Coronary artery (tissue), 2 donors: ENCODE results near the gene ATP5F1A.
"Not testable (repeated sequence)": the region's sequence is repeated elsewhere in the genome, so short reads cannot be mapped to it uniquely, and the experiment has no call there.

Source experiments
- DNase-seq: peaks from one replicate; pipeline ENCODE4 v3.0.0-alpha.2; 2017; ENCODE audit warnings: low spot score
- H3K27ac ChIP-seq, 2 donors: fragments of 200-600 bp; sonication (generic); one replicate each; pipeline ENCODE4 v1.5.1; 2016 to 2019
- H3K4me3 ChIP-seq: fragments of 200-600 bp; sonication (generic); 2 replicates; pipeline ENCODE4 v1.5.1; 2016; ENCODE audit warnings: mild to moderate bottlenecking, moderate library complexity
- TF ChIP-seq, protein P1 (sequence below): fragments of 200-600 bp; sonication (generic); IDR thresholded peaks from one replicate; pipeline ENCODE4 v1.5.1; 2019; ENCODE audit warnings: antibody characterized with exemption

The ATP5F1A gene

DNA sequence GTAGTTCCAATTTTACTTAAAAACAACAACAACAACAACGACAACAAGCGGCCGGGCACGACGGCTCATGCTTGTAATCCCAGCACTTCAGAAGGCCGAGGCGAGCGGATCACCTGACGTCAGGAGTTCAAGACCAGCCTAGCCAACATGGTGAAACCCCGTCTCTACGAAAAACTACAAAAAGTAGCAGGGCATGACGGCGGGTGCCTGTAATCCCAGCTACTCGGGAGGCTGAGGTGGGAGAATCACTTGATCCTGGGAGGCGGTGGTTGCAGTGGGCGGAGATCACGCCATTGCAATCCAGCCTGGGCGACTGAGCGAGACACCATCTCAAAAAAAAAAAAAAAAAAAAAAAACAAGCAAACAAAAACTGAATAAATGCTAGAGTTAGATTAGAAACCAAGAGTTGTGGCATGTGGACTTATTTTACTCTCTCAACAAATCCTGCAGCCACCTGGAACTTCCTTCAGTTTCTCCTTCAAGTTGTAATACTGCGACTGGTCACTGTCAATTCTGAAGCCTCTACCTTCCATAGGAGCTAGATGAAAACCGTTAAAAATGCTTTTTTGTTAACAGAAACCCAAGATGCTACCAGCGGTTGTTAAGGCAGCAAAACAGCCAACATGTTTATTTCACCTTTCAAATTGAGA lies 1.3 kb downstream of the ATP5F1A start:
- peak overlapping the region; percentile 73 to 86 for H3K27ac ChIP-seq
- H3K4me3 ChIP-seq, result peak overlapping the region; percentile 91
- TF ChIP-seq, protein P1, sequence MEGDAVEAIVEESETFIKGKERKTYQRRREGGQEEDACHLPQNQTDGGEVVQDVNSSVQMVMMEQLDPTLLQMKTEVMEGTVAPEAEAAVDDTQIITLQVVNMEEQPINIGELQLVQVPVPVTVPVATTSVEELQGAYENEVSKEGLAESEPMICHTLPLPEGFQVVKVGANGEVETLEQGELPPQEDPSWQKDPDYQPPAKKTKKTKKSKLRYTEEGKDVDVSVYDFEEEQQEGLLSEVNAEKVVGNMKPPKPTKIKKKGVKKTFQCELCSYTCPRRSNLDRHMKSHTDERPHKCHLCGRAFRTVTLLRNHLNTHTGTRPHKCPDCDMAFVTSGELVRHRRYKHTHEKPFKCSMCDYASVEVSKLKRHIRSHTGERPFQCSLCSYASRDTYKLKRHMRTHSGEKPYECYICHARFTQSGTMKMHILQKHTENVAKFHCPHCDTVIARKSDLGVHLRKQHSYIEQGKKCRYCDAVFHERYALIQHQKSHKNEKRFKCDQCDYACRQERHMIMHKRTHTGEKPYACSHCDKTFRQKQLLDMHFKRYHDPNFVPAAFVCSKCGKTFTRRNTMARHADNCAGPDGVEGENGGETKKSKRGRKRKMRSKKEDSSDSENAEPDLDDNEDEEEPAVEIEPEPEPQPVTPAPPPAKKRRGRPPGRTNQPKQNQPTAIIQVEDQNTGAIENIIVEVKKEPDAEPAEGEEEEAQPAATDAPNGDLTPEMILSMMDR, result no peak
- DNase-seq, result no peak

DNA sequence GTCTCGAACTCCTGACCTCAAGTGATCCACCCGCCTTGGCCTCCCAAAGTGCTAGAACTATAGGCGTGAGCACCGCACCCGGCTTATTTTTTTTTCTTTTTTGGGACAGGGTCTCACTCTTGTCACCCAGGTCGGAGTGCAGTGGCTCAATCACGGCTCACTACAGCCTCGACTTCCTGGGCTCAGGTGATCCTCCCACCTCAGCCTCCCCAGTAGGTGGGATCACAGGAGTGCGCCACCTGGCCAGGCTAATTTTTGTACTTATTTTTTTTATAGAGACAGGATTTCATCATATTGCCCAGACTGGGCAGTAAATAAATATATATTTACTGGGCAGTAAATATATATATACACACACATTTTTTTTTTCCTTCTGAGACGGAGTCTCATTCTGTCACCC lies 2.6 kb downstream of the ATP5F1A start:
- DNase-seq, result no peak
- H3K27ac ChIP-seq, result no peak overlapping the region
- TF ChIP-seq, protein P1, result no peak
- H3K4me3 ChIP-seq, result no peak overlapping the region

DNA sequence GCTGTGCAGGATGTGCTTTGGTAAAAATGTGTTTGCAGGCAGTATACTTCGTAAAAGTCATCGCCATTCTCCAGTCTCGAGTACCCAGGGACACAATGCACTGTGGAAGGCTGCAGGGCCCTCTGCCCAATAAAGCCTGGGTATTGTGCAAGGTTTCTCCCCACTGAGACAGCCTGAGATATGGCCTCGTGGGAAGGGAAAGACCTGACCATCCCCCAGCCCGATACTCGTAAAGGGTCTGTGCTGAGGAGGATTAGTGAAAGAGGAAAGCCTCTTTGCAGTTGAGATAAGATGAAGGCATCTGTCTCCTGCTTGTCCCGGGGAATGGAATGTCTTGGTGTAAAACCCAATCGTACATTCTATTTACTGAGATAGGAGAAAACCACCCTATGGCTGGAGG lies 9.6 kb downstream of the ATP5F1A start:
- not testable (repeated sequence) for DNase-seq, H3K27ac ChIP-seq, H3K4me3 ChIP-seq

DNA sequence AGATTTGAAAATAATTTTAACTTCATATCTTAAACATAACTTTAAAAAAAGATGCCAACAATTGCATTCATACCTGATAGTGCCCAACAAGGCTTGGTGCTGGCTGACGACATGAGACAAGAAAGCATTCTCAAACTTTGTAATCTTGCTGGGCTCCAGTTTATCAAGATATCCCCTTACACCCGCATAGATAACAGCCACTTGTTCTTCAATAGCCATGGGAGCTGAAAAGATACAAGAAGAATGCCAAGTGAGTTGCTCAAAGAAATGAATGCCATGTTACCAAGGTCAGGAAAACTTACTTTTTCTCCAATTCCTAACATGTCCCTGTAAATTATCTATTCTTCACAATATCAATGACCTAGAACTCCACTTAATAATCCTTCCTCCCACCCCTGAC lies 13.7 kb downstream of the ATP5F1A start:
- TF ChIP-seq, protein P1, result no peak
- H3K4me3 ChIP-seq, result no peak overlapping the region
- DNase-seq, result no peak
- no peak overlapping the region for H3K27ac ChIP-seq

DNA sequence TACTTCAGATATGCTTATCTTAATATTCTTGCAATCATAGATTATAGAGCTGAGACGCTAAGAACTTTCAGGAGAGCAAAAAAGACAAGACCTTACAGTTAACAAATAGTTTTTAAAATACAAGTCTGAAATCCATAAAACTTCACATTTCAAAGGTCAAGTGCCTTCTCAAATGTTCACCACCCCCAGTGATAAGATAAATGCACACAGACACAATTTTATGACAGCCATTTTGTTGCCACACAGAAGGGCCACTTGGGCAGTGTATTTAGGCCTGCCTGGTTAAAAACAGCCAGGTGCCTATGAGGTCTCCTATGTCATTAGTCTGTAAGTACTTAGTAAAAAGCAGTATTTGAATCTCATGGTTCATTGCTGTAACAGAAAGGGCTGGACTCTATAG lies 17.9 kb downstream of the ATP5F1A start:
- H3K27ac ChIP-seq, result no peak overlapping the region
- TF ChIP-seq, protein P1, result no peak
- no peak overlapping the region for H3K4me3 ChIP-seq
- DNase-seq, result peak; percentile 36

DNA sequence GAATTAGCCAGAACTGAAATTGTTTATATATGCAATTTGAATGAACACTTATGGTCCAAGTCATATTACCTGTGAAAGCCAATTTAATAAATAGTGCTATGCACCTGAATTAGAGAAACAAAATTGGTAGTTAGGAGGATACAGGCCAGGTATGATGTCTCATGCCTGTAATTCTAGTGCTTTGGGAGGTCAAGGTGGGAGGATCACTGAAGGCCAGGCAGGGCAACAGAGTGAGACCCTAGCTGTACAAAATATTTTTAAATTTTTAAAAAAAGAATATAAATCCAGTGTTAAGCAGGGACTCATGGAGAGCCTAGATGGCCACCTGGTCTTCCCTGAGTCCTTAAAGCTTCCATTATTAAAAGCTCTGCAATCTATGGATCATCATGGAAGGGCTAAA lies 18.8 kb downstream of the ATP5F1A start:
- DNase-seq, result peak; percentile 1
- TF ChIP-seq, protein P1, result no peak
- H3K27ac ChIP-seq, result no peak overlapping the region
- H3K4me3 ChIP-seq, result no peak overlapping the region

DNA sequence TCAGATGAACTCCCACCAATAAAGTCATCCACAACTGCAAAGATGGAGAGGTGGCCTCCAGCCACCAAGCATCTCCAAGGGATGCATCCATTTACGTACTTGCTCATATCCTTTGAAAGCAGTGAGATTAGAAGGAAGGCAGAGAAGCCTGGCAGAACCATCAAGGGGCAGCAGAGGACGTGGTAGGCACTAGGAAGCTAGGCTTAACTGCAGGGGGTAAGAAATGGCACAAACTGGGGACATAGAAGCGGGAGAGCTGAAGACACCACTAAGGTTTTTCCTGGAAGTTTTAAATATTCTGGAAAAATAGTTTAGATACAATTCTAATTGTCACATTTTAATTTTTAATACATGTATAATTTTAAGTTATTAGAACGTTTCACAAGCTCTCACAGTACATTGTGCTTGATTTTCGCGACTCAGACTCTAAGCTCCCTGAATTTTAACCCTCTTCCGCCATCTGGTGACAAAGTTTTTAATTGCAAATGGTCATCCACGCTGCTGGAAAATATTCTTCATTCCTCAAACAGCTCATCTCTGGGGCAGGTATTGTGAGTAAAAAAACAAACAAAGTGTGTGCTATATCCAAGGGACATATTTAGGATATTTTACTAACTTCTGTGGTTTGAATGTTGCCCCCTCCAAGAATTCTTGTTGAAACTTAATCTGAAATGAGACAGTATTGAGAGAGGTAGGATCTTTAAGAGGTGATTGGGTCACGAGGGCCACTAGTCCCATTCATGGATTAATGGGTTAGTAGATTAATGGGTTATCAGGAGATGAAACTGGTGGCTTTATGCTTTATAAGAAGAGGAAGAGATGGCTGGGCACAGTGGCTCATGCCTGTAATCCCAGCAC lies 24.4 kb downstream of the ATP5F1A start:
- H3K27ac ChIP-seq, result no peak overlapping the region
- TF ChIP-seq, protein P1, result peak; percentile 43
- no peak overlapping the region for H3K4me3 ChIP-seq
- DNase-seq, result no peak
